ENCODE results near the gene DNAJA3.

DNA sequence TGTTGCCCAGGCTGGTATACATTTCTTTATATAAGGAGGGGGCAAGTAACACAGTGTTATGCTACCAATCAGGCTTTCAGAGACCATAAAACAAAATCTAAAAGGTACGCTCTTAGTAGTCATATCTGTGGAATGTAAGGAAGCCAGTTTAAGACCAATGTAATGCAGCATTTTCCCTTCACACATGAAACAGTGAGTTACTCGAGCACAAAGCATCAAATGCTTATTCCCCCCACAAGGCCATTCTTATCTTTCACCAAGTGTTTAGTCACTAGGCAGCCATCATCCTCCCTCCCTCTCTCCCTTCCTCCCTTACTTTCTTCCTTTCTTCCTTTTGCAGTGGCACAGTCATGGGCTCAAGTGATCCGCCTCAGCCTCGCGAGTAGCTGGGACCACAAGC is 63.4 kb downstream of the DNAJA3 start:
- TF ChIP-seq CTCF (conservative IDR thresholded peaks at IDR 0.05) (no peak), EZH2 (IDR thresholded peaks at IDR 0.05; ENCODE audit: low read depth) (no peak)
